ENCODE results near the gene ATP10A.
"Not testable (repeated sequence)": the region's sequence is repeated elsewhere in the genome, so short reads cannot be mapped to it uniquely, and the experiment has no call there.

The ATP10A gene

DNA sequence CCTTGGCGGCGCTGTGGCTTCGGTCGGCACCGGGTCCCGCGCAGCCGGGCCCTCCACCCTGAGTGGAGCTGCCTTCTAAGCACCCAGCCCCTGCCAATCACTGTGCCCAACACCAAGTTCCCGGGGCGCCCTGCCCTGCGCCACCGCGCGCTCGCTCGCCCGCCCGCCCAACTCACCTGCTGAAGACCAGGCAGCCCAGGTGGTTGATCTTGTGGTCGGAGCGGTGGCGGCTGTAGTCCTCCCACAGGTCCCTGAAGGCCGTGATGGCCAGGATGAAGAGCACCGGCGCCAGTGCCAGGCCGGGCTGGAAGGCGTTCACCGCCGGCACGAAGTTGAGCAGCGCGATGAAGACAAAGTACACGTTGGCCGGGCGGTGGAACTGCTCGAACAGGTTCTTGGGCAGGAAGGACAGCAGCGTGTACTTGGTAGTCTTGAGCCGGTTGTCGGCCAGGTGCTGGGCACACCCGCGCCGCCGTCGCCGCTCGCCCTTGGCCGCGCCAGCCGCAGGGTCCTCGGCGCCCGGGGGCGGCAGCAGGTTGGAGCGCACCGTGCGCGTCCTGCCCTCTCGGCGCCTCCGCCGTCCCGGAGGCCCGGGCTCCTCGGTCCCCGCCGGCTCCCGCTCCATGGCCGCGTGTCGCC, 536 bp downstream of the ATP10A start:
- no peak for DNase-seq
- intact Hi-C loops (cut with DNase I): no loop called here

DNA sequence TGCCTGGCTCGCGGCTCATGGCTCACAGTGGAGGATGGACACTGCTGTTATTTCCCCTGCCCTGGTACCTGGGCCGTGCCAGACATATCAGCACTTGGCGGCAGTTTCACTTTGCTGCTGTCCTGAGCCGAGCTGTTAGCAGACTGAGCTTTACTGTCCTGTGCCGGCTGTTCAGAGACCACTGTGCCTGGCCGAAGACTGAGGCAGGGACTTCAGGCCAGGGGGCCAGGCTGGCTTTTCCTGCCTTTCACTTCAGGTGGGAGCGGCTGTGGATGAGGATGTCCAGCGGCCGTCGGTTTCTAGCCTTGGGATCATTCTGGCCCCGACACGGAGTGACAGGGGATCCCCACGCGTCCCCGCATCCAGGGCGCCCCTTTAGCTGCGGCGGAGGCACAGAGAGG, 1.1 kb downstream of the ATP10A start:
- intact Hi-C loops (cut with DNase I): no loop called here
- no peak for DNase-seq

DNA sequence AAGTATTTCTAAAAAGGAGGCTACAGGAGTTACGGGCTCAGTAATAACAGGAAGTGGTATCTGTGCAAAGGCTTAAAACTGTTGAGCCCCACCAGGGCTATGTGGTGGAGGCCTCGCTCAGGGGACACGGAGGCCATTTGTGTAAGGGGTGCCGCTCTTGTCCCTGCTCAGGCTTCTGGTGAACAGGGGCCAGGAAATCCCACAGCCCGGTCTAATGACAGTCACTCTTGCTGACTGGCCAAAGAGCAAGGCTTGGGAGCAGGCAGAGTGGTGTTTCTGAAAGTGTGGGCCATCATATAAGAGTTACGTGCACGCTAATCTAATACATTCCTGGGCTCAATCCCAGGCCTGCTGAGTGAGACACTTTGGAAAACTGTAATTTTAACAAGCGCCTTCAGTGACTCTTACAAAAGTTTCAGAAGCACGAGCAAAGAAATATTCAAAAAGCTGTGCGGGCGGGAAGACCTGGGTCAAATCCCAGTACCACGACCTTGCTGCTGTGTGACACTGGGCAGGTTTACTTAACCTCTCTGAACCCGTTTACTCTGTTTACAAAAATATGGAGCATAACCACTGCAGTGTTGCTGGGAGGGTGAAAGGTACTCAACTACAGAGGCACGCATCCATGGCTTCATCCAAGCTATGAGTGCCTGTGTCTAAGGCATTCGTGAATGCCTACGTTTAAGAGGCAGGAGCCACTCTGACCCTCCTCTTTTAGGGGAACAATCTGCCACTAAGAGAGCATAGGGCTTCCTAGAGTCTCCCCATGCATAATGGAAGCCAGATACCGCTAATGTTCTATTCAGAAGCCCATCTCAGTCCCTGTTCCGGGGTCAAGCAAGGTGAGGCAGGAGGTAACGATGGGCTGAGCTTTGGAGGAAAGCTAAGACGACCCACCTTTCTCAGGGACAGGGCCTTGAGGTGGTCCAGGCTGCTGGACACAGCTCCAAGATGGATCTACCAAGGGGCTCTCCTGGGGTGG, 2.0 kb downstream of the ATP10A start:
- intact Hi-C loops (cut with DNase I): no loop called here
- no peak for DNase-seq

DNA sequence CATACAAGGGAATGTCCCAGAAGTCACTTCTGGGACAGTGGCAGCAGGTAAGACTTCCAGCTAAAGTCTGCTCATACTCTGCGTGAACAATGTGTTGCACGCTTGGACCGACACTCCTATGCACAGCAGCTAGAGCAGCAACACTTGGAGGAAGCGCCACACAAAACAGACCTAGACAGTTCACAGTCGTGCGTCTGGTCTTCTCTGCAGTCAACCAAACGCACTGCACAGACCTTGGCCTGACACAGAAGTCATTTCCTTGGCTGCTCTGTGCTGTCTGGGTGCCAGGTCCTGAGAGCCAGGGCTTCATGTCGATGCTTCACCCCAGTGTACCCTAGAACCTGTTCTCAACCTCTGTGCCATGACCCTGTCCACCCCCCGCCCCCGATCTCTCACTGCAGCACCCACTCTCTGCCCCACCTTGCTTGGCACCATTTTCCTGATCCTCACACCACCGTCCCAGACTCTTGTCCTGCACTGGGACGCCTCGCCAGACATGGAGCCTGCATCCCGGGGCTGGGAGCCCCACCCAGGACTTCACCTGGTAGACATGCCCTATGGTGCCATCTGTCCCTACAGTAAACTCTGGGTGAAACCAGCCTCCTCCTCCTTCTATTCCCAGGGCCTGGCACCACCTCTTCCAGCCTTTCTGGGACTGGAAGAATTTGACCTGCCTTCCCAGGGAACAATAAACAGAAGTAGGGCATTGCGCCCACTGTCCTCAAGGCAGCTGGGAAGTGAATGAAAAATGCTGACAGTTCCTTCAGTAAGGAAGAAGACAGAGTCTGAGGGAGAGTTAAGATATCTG, 3.1 kb downstream of the ATP10A start:
- no peak for DNase-seq
- intact Hi-C loops (cut with DNase I): no loop called here

DNA sequence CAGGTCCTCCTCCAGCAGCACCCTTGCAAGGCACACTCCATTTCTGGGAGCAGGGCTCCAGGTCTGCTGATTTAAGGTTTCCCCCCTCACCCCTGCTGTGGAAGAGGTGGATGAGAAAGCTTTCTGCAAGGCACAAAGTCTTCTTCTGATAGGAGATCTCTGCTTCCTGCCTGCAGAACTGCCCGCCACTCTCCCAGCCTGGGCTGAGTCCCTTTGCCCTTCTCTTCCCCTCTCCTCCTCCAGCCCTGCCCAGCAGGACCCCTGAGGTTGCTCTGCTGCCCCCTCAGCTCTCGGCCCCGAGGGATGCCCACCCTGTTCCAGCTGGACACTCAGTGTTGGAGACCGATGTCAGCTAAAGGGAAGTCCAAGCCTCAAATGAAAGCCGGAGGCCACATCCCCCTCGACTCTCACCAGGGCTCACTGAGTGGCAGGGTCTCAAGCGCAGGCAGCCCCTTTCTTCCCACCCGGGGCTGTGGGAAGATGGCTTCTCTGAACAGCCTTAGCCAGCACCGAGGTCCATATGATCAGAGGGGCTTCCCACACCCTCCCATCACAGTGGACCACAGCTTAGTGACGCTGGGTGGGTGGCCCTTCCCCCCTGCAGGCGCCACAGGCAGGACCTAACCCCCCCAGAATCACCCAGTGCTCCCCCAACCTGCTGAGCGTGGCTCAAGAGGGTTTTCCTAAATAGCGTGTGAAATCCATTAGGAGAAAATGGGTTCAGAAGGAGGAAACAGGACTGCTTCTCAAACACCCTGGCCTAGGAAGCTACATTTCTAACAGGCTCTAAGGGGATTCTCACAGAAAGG, 4.0 kb downstream of the ATP10A start:
- no peak for DNase-seq
- intact Hi-C loops (cut with DNase I): no loop called here

DNA sequence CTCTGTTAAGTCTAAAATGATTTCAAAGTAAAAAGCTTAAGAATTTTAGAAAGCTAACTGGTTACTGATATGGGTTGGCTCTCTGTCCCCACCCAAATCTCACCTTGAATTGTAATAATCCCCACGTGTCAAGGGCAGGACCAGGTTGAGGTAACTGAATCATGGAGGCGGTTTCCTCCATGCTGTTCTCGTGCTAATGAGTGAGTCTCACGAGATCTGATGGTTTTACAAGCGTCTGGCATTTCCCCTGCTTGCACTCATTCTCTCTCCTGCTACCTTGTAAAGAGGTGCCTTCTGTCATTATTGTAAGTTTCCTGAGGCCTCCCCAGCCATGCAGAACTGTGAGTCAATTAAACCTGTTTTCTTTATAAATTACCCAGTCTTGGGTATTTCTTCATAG, 7.1 kb downstream of the ATP10A start:
- DNase-seq; intact Hi-C loops (cut with DNase I): not testable (repeated sequence)

DNA sequence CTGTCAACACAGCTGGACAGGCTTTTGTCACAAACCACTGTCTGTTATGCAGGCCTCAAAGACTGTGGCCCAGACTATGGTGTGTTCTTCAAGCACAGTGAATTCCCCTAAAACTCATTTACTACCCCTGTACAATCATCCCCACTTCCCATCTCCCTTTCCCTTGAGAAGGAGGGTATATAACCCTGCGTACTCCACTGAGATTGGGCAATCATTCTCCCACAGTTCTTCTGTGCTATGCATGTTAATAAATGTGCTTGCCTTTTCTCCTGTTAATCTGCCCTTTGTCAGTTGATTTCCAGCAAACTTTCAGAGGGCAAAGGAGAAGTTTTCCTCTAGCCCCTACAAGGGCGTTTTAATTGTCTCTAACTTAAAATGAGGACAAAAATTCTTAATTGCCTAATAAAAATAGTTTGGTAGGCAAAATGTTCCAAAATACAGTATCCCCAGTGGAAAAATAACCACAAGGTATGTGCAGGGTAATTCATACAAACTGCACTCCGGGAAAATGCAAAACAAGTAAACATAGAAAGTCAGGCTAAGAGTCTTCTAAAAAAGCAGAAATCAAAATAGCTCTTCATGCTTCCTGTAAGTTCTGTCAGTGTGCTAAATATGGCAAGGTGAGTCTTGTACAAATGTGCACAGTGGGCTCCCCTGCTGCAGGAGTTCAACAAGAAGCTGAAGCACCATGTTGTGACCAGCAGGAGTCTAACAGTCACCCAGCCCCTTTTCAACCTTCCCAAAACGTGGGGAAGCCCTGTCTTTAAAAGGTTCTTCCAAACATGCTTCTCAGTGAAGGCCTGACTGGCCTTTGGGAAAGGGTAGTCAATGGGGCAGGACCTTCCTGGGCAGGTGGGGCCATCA, 10.2 kb downstream of the ATP10A start:
- intact Hi-C loops (cut with DNase I): no loop called here
- no peak for DNase-seq

DNA sequence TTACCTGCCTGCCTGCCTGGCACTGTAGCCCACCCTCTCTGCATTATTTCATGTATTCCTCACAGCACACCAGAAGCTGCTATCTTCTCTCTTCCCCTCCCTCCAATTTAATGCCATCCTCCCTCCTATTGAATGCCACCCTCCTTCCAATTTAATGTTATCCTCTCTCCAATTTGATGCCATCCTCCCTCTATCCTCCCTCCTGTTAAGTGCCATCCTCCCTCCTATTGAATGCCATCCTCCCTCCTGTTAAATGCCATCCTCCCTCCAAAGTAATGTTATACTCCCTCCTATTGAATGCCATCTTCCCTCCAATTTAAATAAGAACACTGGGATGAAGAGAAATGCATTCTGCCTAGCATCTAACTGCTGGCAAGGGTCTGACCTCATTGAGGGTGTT, 11.1 kb downstream of the ATP10A start:
- intact Hi-C loops (cut with DNase I): no loop called here
- DNase-seq: no peak

DNA sequence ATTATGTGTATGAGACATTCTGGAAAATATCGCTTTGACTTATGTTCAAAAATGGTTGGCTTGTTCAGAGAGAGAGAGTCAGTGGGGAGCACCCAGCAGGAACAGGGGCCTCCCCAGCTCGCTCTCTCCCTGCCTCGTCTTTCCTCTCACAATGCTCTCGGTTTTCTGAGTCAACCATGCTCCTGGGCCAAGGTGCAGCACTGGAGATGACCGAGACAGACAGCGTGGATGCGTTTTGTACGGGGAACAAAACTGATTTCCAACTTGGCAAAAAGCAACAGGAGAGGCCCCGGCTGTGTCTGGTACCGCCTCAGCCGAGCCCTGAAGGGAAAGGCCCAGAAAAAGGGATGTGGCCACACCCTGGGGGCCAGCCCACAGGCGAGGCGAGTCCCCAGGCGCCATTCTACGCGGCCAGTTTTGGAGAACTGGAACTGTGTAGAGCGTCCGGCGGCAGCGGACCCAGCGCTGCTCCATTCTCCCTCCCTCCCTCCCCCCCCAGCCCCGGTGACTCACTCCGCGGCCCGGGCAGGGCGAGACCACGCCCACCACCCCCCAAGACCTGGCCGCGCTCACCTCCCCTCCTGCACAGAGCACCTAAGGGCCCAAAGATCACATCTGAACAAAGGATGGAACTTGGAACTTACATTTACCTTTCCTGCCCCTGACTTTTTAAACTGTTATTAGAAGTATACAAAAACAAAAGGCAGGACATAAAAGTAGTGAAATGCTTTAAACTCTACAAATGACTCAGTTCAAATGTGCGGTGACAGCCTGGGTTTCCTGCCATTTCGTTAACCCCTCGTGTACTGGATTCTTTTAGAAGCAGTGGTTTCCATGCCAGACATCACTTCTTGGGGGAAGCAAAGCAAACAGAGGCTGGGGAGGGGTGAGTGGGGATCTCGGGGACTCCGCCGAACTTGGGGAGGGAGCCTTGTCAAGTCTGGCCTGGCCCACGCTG, 12.7 kb downstream of the ATP10A start:
- intact Hi-C loops (cut with DNase I): no loop called here
- peak in 1 of 42 donors; percentile 8 for DNase-seq

DNA sequence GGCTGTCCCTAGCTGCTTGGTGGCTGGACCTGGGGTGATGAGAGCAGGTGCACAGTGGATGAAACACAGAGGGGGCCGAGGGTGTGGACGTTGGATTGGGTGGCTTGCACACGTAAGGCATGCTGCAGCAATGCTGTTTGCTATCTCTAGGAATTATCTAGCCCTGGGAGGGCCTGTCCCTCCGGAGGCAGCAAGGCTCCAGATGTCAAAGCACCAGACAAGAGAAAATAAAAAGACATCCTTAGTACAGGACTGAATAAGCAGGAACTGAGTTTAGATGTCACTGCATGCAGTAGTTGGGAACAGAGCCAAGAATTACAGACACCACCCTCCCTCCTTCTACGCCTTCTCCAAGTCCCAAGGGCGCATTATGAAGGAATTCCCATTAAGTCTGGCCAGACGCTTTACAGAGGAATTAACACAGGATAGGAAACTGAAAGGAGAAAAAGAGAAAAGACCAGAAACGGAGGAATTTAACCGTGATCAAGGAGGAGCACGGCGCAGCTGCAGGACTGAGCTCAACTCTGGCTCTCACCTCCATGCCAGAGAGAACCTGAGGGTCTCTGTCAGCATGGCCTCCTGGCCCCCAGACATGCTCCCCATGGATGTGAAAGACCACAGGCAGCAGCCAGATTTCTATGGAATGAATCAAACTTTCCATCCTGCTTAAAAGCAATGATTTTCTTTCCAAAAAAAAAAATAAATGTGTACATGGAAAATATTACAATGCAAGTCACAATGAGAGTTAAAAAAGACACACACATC, 13.8 kb downstream of the ATP10A start:
- DNase-seq: no peak
- intact Hi-C loops (cut with DNase I): no loop called here

DNA sequence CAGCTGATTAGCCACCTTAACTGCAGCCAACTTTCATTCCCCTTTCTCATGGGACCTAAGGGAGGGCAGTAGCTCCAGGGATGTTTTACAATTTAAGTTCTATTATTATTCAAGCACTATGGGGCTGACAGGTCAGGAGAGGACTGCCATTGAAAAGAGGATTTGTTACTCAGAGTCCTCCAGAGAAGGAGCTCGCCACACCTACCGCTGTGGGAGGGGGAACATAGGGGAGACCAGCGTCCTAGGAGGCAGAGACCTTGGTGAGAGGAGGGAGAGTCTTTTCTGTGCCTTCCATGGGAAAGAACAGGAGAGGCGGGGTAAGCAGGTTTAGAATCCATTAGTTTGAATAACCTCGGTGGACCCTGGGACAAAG, 14.4 kb downstream of the ATP10A start:
- DNase-seq: no peak
- intact Hi-C loops (cut with DNase I): no loop called here

DNA sequence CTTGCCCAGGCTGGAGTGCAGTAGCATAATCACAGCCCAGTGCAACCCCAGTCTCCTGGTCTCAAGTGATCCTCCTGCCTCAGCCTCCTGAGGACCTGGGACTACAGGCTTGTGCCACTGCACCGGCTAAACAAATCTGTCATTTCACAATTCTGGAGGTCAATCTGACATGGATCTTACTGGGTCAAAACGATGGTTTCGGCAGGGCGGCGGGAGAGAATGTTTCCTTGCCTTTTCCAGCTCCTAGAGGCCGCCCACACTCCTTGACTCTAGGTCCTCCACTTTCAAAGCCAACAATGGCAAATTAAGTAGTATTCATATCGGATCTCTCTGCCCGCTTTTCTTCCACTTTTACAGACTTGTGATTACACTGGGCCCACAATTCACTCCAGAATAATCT, 14.8 kb downstream of the ATP10A start:
- intact Hi-C loops (cut with DNase I): no loop called here
- DNase-seq: no peak

DNA sequence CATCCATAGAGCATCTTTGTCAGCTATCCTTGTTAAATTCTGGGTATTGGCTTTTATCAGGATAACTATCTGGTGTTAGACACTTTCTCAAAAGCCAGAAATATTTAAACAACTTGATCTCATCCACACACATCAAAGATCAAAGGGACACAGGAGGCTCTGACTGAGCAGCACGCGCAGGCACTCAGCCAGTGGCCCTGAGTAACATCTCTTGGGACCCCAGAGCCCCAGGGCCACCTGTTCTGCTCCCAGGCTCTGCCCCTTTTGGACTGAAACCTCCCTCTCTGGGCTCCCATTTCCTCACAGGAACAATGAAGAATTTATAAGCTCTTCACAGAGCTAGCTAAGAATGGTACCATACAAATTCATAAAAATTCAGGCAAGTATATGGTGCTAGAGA, 16.1 kb downstream of the ATP10A start:
- no peak for DNase-seq
- intact Hi-C loops (cut with DNase I): no loop called here

DNA sequence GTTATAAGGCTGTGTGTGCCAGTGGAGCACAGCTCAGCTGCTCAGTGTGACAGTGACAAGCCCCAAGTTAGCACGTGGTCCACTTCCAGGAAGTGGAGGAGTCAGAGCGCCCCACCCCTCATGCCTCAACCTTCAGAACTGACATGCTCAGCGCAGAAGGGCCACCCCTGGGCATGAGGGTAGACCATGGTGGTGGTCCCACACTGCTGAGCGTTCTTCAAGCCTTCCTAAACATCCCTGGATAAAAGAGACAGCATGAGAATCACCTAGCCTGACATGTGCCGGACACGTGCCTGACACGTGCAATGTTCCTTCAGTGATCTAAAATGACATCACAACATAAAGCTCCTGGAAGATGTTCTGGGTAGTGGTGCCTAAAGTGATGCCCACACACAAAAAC, 16.8 kb downstream of the ATP10A start:
- DNase-seq: no peak
- intact Hi-C loops (cut with DNase I): no loop called here

DNA sequence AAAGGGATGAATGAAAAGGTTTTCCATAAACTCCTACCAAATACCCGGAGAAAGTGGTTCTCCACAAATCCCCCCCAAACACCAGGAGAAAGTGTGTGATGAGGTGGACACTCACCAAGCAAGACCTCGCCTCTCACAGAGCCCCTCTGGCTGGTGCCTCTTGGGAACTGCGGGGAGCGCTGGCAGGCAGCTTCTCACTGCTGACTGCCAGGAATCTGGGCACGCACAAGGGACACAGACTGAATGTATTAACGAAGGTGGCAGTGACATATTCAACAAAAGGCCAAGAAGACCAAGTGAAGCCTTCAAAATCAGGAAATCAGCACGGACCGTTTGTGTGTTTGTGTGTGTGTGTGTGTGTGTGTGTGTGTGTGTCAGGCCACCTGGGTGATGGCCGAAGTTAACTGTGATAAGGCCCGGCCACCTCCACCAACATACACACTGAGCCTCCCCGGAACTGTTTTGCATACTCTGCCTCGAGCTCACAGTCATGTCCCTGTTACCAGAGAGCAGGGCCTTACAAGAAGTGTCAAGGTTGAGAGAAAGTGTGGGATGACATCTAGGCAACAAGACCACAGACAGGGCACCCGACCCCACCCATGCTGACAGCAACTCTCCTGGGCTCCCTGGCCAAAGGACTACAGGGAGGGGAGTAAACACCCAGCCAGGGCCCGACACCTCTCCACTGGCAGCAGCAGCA, 18.0 kb downstream of the ATP10A start:
- intact Hi-C loops (cut with DNase I): no loop called here
- no peak for DNase-seq

DNA sequence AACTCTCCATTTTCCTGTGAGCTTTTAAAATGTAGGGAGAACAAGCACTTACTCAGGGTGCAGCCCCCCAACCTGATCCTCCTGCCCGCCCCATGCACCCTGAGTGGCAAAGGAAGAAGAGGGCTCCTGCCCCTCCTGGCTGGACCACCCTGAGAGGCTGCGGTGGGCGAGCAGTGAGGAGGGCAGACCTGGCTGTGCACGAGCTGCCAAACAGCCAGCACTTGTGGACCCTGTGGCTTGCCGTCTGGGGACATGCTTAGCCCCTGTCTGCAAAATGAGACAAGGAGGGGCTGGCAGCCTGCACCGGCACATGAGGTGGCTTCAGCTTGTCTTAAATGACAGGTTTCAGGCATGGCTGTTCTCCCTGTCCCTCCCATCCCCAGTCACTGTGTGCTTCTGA, 18.6 kb downstream of the ATP10A start:
- DNase-seq: no peak
- intact Hi-C loops (cut with DNase I): no loop called here

All from head of caudate nucleus (tissue), 42 donors.